H54 (cell line): Measurements from ENCODE around the gene FHDC1.

Experiments
- DNase-seq: peaks from one replicate; pipeline ENCODE4 v3.0.0; 2011; ENCODE audit warnings: low spot score, mixed read lengths; ENCODE audit not compliant: insufficient read length
- FAIRE-seq: peaks from 3 replicates; lab custom pipeline; 2011; peaks lifted over from hg19 to GRCh38; lab: Jason Lieb, UNC
- POLR2A ChIP-seq: IDR thresholded peaks from 2 replicates; pipeline ENCODE4 v1.6.1; 2011; ENCODE audit warnings: low read depth, mild to moderate bottlenecking, low read length

The FHDC1 gene

GRCh38 chr4:152943672-152944071 is 7.5 kb downstream of the FHDC1 start:
- no peak for TF ChIP-seq POLR2A
- DNase-seq = no peak
- no peak for FAIRE-seq

GRCh38 chr4:152944666-152945320 is 8.7 kb downstream of the FHDC1 start:
- FAIRE-seq = no peak
- no peak for TF ChIP-seq POLR2A
- no peak for DNase-seq

GRCh38 chr4:152945639-152946038 is 9.5 kb downstream of the FHDC1 start:
- FAIRE-seq = no peak
- TF ChIP-seq POLR2A = no peak

GRCh38 chr4:152946446-152946845 is 10.3 kb downstream of the FHDC1 start:
- FAIRE-seq = no peak
- no peak for DNase-seq
- TF ChIP-seq POLR2A = no peak

More at GRCh38 chr4:152945639-152946038, 9.5 kb downstream of the FHDC1 start:
- DNase-seq = no peak

- DNase-seq (no peak), FAIRE-seq (no peak)
- no peak for TF ChIP-seq POLR2A
Measured at GRCh38 chr4:152947311-152947710, 11.2 kb downstream of the FHDC1 start.

GRCh38 chr4:152949930-152950329 is 13.8 kb downstream of the FHDC1 start:
- FAIRE-seq (no peak), DNase-seq (no peak)
- no peak for TF ChIP-seq POLR2A

GRCh38 chr4:152950402-152951274 is 14.5 kb downstream of the FHDC1 start:
- FAIRE-seq (no peak), DNase-seq (no peak)
- TF ChIP-seq POLR2A = no peak

- FAIRE-seq = no peak
- no peak for TF ChIP-seq POLR2A
- DNase-seq = no peak
Measured at GRCh38 chr4:152951348-152951747, 15.2 kb downstream of the FHDC1 start.

- DNase-seq = no peak
- TF ChIP-seq POLR2A = no peak
- no peak for FAIRE-seq
Measured at GRCh38 chr4:152953514-152953913, 17.4 kb downstream of the FHDC1 start.

GRCh38 chr4:152954741-152955140 is 18.6 kb downstream of the FHDC1 start:
- FAIRE-seq (no peak), DNase-seq (no peak)
- TF ChIP-seq POLR2A = no peak

GRCh38 chr4:152956147-152956546 is 20.0 kb downstream of the FHDC1 start:
- FAIRE-seq = no peak
- TF ChIP-seq POLR2A = no peak
- DNase-seq = no peak

GRCh38 chr4:152956650-152957436 is 20.7 kb downstream of the FHDC1 start:
- DNase-seq (no peak), FAIRE-seq (peak; percentile 6)
- TF ChIP-seq POLR2A = no peak

- DNase-seq = no peak
- no peak for FAIRE-seq
- no peak for TF ChIP-seq POLR2A
Measured at GRCh38 chr4:152957437-152958171, 21.5 kb downstream of the FHDC1 start.

GRCh38 chr4:152959080-152959479 is 23.0 kb downstream of the FHDC1 start:
- no peak for TF ChIP-seq POLR2A
- FAIRE-seq (no peak), DNase-seq (no peak)
